Activated CD4-positive, alpha-beta T cell treated with anti-CD3 and anti-CD28 coated beads, Interleukin-2, amount 10 ng/mL, durations not matched to agents 7 days and 5 days (primary cell): ENCODE measurements around the gene ZBTB8A. TPM values are rescaled to one million over a fixed set of nuclear protein-coding genes. Genes with fewer than 3 reads are reported as not detected.
"Not testable (repeated sequence)": the region's sequence is repeated elsewhere in the genome, so short reads cannot be mapped to it uniquely, and the experiment has no call there.

Experiments used
- CTCF ChIA-PET: fragments of 350-600 bp; sonication (Branson Sonifier 250); formaldehyde crosslinking; loops from one replicate; lab custom pipeline; 2021; ENCODE audit warnings: antibody characterized with exemption; lab: Charles Lee
- POLR2A ChIA-PET: fragments of 350-600 bp; sonication (Branson Sonifier 250); formaldehyde crosslinking; loops from one replicate; lab custom pipeline; 2021; ENCODE audit warnings: antibody characterized with exemption; lab: Charles Lee
- DNase-seq: peaks from one replicate; pipeline ENCODE4 v3.0.0-alpha.2; 2020
- H3K27ac Mint-ChIP-seq: one replicate; pipeline ENCODE4 v1.8.0; 2021; ENCODE audit warnings: mild to moderate bottlenecking, moderate library complexity, mixed read lengths
- H3K27me3 Mint-ChIP-seq: one replicate; pipeline ENCODE4 v1.8.0; 2021; ENCODE audit warnings: mixed read lengths
- H3K36me3 Mint-ChIP-seq: one replicate; pipeline ENCODE4 v1.8.0; 2021; ENCODE audit warnings: low read depth, mixed read lengths
- H3K4me1 Mint-ChIP-seq: one replicate; pipeline ENCODE4 v1.8.0; 2021; ENCODE audit warnings: mixed read lengths
- H3K4me3 Mint-ChIP-seq: one replicate; pipeline ENCODE4 v1.8.0; 2021; ENCODE audit warnings: mild to moderate bottlenecking, moderate library complexity, mixed read lengths
- H3K9me3 Mint-ChIP-seq: one replicate; pipeline ENCODE4 v1.8.0; 2021; ENCODE audit warnings: mixed read lengths
- total RNA-seq, 2 experiments: library from RNA; stranded (reverse); gene quantifications; one replicate each; pipeline ENCODE4 v1.2.3, GENCODE V29; 2021

Gene ZBTB8A
- total RNA-seq, 2 experiments from 2014 or later: 0.20 to 0.31 TPM

GRCh38 chr1:32509939-32510338 lies 29.3 kb upstream of the ZBTB8A start:
- Mint-ChIP-seq H3K4me3 (no peak overlapping the region), H3K27ac (no peak overlapping the region), H3K4me1 (no peaks in the 10 kb centered on the region), H3K9me3 (no peaks in the 10 kb centered on the region), H3K27me3 (peaks cover 23% of the 10 kb centered on the region), H3K36me3 (no peaks in the 10 kb centered on the region)
- CTCF ChIA-PET: interaction anchor here (0.5 to 0.6 kb wide), 2 partner anchors 132 to 182 kb away, joined by 3 to 4 read pairs; no protein-coding TSS in a partner anchor
- no peak for DNase-seq
- POLR2A ChIA-PET: no interaction called here

- DNase-seq: no peak
- no peaks in the 10 kb centered on the region for H3K9me3 Mint-ChIP-seq
- no peak overlapping the region for H3K4me3 Mint-ChIP-seq
- peaks cover 12% of the 10 kb centered on the region for H3K27me3 Mint-ChIP-seq
- no peak overlapping the region for H3K27ac Mint-ChIP-seq
- ChIA-PET CTCF (interaction anchor here (0.6 to 1.5 kb wide), 2 partner anchors 9 to 1128 kb away, joined by 3 to 5 read pairs; no protein-coding TSS in a partner anchor), POLR2A (no interaction called here)
- H3K36me3 Mint-ChIP-seq: no peaks in the 10 kb centered on the region
- peaks cover 4% of the 10 kb centered on the region for H3K4me1 Mint-ChIP-seq
These were observed 22.8 kb upstream of the ZBTB8A start for GRCh38 chr1:32516402-32516801.

DNA sequence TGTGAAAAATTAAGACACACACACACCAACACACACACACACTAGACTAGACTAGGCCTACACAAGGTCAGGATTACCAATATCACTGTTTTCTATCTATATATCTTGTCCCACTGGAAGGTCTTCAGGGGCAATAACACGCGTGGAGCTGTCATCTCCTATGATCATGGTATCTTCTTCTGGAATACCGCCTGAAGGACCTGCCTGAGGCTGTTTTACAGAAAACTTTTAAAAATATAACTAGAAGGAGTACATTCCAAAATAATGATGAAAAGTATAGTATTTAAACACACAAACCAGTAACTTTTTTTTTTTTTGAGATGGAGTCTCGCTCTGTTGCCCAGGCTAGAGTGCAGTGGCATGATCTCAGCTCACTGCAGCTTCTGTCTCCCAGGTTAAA lies 20.3 kb upstream of the ZBTB8A start:
- Mint-ChIP-seq H3K27me3 (peaks cover 7% of the 10 kb centered on the region), H3K4me1 (peaks cover 4% of the 10 kb centered on the region), H3K4me3 (no peak overlapping the region), H3K36me3 (no peaks in the 10 kb centered on the region), H3K9me3 (no peaks in the 10 kb centered on the region), H3K27ac (no peak overlapping the region)
- DNase-seq: no peak
- ChIA-PET CTCF (interaction anchor here (0.7 kb wide), 1 partner anchor 254 kb away, joined by 5 read pairs; no protein-coding TSS in a partner anchor), POLR2A (no interaction called here)

- Mint-ChIP-seq H3K27ac (peak overlapping the region; percentile 71), H3K36me3 (no peaks in the 10 kb centered on the region), H3K4me3 (peak overlapping the region; percentile 69), H3K4me1 (peaks cover 4% of the 10 kb centered on the region), H3K27me3 (no peaks in the 10 kb centered on the region), H3K9me3 (no peaks in the 10 kb centered on the region)
- DNase-seq: no peak
- ChIA-PET CTCF (interaction anchor here (0.6 to 2.4 kb wide), 21 partner anchors 19 to 571 kb away, joined by 3 to 12 read pairs (median 4); no protein-coding TSS in a partner anchor), POLR2A (no interaction called here)
These were observed 18.1 kb upstream of the ZBTB8A start for GRCh38 chr1:32521165-32521564.

DNA sequence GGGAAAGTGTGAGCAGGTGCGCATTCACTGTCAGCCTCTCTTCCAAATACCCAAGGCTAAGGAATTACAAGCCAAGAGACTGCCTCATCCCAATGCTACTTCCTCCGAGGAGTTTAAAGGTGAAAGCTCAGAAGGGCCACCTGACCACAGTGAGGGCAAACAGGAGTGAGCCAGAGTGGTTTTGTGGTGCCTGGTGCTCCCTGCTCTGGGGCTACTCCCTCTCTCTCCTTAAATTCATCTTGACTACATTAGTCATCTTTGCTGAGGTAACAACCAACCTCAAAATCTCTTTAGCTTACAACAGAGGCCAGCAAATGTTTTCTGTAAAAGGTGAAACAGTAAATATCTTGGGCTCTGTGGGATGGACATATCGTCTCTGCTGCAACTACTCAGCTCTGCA lies 14.2 kb upstream of the ZBTB8A start:
- ChIA-PET CTCF (no interaction called here), POLR2A (no interaction called here)
- no peak for DNase-seq
- H3K36me3 Mint-ChIP-seq: no peaks in the 10 kb centered on the region
- no peak overlapping the region for H3K4me3 Mint-ChIP-seq
- peaks cover 4% of the 10 kb centered on the region for H3K4me1 Mint-ChIP-seq
- H3K9me3 Mint-ChIP-seq: no peaks in the 10 kb centered on the region
- H3K27me3 Mint-ChIP-seq: no peaks in the 10 kb centered on the region
- no peak overlapping the region for H3K27ac Mint-ChIP-seq

DNA sequence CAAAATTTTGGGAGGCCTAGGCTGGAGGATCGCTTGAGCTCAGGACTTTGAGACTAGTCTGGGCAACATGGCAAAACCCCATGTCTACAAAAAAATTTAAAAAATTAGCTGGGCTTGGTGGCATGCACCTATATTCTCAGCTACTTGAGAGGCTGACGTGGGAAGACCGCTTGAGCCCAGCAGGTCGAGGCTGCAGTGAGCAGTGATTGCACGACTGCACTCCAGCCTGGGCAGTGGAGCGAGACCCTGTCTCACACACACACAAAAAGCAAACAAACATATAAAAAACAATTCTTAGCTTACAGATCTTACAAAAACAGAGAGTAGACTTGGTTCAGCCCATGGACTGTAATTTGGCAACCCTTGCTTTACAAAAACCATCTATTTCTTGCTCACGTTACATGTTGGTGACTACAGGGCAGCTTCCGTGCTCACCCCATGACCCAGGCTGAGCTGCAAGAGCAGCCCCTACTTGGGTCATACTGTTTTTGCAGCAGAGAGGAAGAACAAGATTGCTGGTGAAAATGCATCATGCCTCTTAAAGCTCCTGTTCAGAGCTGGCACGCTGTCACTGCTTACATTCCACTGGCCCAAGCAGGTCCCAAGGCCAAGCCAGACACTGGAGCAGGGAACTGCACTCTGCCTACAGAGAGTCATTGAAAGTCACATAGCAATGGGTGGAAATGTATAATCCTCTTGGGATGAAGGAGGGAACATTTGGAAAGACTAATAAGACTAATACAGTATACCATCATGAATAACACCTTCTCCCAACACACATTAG lies 13.4 kb upstream of the ZBTB8A start:
- POLR2A ChIA-PET: no interaction called here
- CTCF ChIA-PET: interaction anchor here (0.6 to 1.0 kb wide), 3 partner anchors 9 to 806 kb away, joined by 3 to 5 read pairs (median 5); no protein-coding TSS in a partner anchor
- Mint-ChIP-seq H3K36me3 (no peaks in the 10 kb centered on the region), H3K4me1 (peaks cover 2% of the 10 kb centered on the region), H3K27me3 (no peaks in the 10 kb centered on the region), H3K9me3 (no peaks in the 10 kb centered on the region), H3K27ac (no peak overlapping the region), H3K4me3 (no peak overlapping the region)
- DNase-seq: no peak

- DNase-seq, H3K4me3 Mint-ChIP-seq, H3K27me3 Mint-ChIP-seq, POLR2A ChIA-PET, H3K36me3 Mint-ChIP-seq, H3K4me1 Mint-ChIP-seq, H3K9me3 Mint-ChIP-seq, H3K27ac Mint-ChIP-seq: not testable (repeated sequence)
- CTCF ChIA-PET: interaction anchor here (1.2 kb wide), 1 partner anchor 599 kb away, joined by 3 read pairs; no protein-coding TSS in a partner anchor
These were observed 10.7 kb upstream of the ZBTB8A start for GRCh38 chr1:32528550-32528949.

GRCh38 chr1:32533792-32534327 lies 5.4 kb upstream of the ZBTB8A start:
- no peak for DNase-seq
- Mint-ChIP-seq H3K27me3 (peaks cover 46% of the 10 kb centered on the region), H3K4me3 (no peak overlapping the region), H3K36me3 (no peaks in the 10 kb centered on the region), H3K4me1 (peaks cover 1% of the 10 kb centered on the region), H3K27ac (no peak overlapping the region), H3K9me3 (no peaks in the 10 kb centered on the region)
- ChIA-PET CTCF (interaction anchor here (0.6 kb wide), 1 partner anchor 723 kb away, joined by 5 read pairs; no protein-coding TSS in a partner anchor), POLR2A (no interaction called here)

GRCh38 chr1:32536117-32536516 lies 3.1 kb upstream of the ZBTB8A start:
- Mint-ChIP-seq H3K36me3 (peaks cover under 1% of the 10 kb centered on the region), H3K4me3 (no peak overlapping the region), H3K9me3 (no peaks in the 10 kb centered on the region), H3K4me1 (peaks cover 8% of the 10 kb centered on the region), H3K27ac (no peak overlapping the region), H3K27me3 (peaks cover 62% of the 10 kb centered on the region)
- POLR2A ChIA-PET: no interaction called here
- DNase-seq: no peak
- CTCF ChIA-PET: interaction anchor here (0.9 kb wide), 1 partner anchor 9 kb away, joined by 3 read pairs; no protein-coding TSS in a partner anchor

DNA sequence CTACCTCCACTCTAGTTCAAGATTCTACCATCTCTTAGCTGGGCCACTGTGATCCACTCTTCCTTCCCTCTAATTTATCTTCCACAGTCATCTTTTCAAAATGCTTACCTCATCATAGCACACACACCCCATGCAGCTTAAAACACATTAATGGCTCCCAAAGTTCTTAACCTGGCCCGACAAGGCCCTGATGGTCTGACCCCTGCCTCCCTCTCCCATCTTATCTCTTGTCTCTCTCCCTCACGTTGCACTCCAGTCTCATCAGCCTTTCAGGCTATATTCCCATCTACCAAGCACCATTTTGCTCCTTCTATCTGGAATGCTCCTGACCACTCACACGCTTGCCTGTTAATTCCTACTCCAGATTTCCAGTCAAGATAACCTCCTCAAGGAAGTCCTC lies 2.5 kb upstream of the ZBTB8A start:
- POLR2A ChIA-PET: no interaction called here
- peaks cover 69% of the 10 kb centered on the region for H3K27me3 Mint-ChIP-seq
- H3K36me3 Mint-ChIP-seq: peaks cover 2% of the 10 kb centered on the region
- no peaks in the 10 kb centered on the region for H3K9me3 Mint-ChIP-seq
- no peak for DNase-seq
- H3K4me3 Mint-ChIP-seq: no peak overlapping the region
- CTCF ChIA-PET: no interaction called here
- no peak overlapping the region for H3K27ac Mint-ChIP-seq
- peaks cover 8% of the 10 kb centered on the region for H3K4me1 Mint-ChIP-seq

DNA sequence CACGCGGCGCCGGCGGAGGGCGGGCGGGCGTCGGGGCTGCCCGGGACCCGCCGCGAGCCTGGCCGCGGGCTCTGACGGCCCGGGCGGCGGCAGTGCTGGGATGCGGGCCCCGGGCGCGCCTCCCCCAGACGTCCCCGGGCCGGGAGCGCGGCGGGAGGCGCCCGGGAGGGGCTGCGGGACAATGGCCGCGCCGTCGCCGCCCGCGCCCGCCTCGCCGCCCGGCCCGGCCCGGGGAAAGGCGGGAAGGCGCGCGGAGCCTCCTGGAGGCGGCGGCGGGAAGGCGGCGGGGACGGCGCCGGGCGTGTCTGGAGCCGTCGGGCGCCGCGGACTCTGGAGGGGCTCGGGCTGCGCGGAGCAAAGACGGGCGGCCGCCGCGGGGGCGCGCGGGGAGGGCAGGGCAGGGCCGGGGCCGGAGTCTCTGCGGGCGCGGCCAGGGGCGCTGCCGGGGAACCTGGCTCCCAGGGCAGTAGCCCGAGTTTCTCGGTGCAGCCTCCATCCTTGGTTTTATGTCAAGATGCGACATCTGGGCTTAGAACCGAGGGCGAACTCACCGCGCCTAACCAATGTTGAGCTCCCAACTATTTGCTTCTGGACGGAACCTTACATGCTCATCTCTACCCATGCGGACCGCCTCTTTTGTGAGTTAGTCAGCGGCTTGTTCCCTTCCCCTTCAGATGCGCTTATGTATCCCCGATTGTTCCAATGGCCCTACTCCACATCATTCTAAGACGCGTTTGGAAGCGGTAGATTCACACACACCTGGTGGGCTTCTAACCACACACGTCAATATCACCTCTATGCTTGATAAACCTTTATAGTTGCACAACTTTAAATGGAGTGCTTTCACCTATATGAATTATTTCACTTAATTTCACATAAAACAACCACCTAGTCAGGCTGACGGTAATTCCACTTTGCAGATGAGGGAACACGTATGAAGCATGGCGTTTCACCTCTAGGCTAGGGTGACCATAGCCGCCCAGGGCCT lies 651 bp downstream of the ZBTB8A start:
- no peak for DNase-seq
- Mint-ChIP-seq H3K27me3 (peaks cover 70% of the 10 kb centered on the region), H3K4me3 (peak overlapping the region; percentile 63), H3K27ac (peak overlapping the region; percentile 7), H3K36me3 (peaks cover 2% of the 10 kb centered on the region), H3K9me3 (no peaks in the 10 kb centered on the region), H3K4me1 (peaks cover 8% of the 10 kb centered on the region)
- POLR2A ChIA-PET: no interaction called here
- CTCF ChIA-PET: interaction anchor here (0.6 to 1.0 kb wide), 2 partner anchors 19 to 263 kb away, joined by 3 to 4 read pairs; no protein-coding TSS in a partner anchor

DNA sequence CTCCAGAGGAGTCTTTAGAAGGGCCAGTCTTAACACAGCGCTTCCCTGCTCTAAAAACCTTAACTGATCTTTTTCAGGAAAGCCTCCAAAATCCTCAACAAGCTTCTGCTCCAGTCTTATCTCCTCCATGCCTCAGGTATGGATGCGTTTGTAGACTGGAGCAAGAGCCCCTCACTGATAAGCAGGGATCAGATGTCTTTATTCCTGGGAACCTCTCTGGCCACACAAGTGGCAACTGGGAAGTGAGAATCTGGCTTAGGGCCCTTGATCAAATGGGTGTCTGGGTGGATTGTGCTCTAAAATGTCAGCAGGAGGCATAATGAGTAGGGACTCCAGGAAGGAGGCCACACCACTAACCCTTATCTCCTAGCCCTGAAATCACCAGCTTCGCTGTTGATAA lies 1.4 kb downstream of the ZBTB8A start:
- H3K36me3 Mint-ChIP-seq: peaks cover 2% of the 10 kb centered on the region
- peaks cover 8% of the 10 kb centered on the region for H3K4me1 Mint-ChIP-seq
- H3K27me3 Mint-ChIP-seq: peaks cover 66% of the 10 kb centered on the region
- no peaks in the 10 kb centered on the region for H3K9me3 Mint-ChIP-seq
- DNase-seq: no peak
- H3K27ac Mint-ChIP-seq: no peak overlapping the region
- H3K4me3 Mint-ChIP-seq: peak overlapping the region; percentile 63
- ChIA-PET POLR2A (no interaction called here), CTCF (interaction anchor here (1.0 kb wide), 1 partner anchor 20 kb away, joined by 4 read pairs; no protein-coding TSS in a partner anchor)
